IMR-90 (cell line): ENCODE results near the gene KIAA0513. TPM values are rescaled to one million over a fixed set of nuclear protein-coding genes. Genes with fewer than 3 reads are reported as not detected.

Experiments used
- ATAC-seq: fragments of 200-7000 bp; cut with Tn5 transposase; 2 replicates; pipeline ENCODE4 v1.9.1; 2020; ENCODE audit warnings: low read depth, mild to moderate bottlenecking, moderate library complexity
- BruUV-seq: library from RNA; stranded (reverse); fragments of 400-500 nt; replicated peaks from 2 replicates; lab custom pipeline; 2021; lab: Mats Ljungman, UMichigan
- CTCF ChIA-PET: fragments of 300-600 bp; formaldehyde crosslinking; extraction: SDS; loops from one replicate; lab custom pipeline; 2021; ENCODE audit warnings: antibody characterized with exemption; lab: Yijun Ruan, JAX
- POLR2A ChIA-PET: fragments of 300-600 bp; sonication (Branson Sonifier 250); formaldehyde crosslinking; loops from one replicate; lab custom pipeline; 2022; ENCODE audit warnings: antibody characterized with exemption; ENCODE audit not compliant: unreplicated experiment; lab: Charles Lee
- DNase-seq: peaks from one replicate; pipeline ENCODE4 v3.0.0; 2013
- H2AFZ ChIP-seq: replicated peaks from 2 replicates; pipeline ENCODE3; 2013; ENCODE audit warnings: low read length, mild to moderate bottlenecking; ENCODE audit not compliant: poor library complexity
- H2AK5ac ChIP-seq: 2 replicates; pipeline ENCODE4 v1.6.1; 2013; ENCODE audit warnings: low read depth, low read length, inconsistent platforms
- H2AK9ac ChIP-seq: replicated peaks from 2 replicates; pipeline ENCODE3; 2013; ENCODE audit warnings: mild to moderate bottlenecking, low read depth, low read length, moderate library complexity; ENCODE audit not compliant: poor library complexity
- H2BK120ac ChIP-seq: 2 replicates; pipeline ENCODE4 v1.6.1; 2013; ENCODE audit warnings: low read depth, low read length, inconsistent platforms
- H2BK15ac ChIP-seq: 3 replicates; pipeline ENCODE4 v1.6.1; 2013; ENCODE audit warnings: low read depth, low read length, inconsistent platforms
- H2BK20ac ChIP-seq: 2 replicates; pipeline ENCODE4 v1.6.1; 2013; ENCODE audit warnings: low read depth, mild to moderate bottlenecking, inconsistent platforms, low read length, moderate library complexity
- H2BK5ac ChIP-seq: 2 replicates; pipeline ENCODE4 v1.6.1; 2013; ENCODE audit warnings: mild to moderate bottlenecking, low read depth, low read length, inconsistent platforms; ENCODE audit not compliant: poor library complexity, severe bottlenecking
- H3K14ac ChIP-seq: replicated peaks from 2 replicates; pipeline ENCODE4 v1.6.1; 2013; ENCODE audit warnings: low read depth, low read length, inconsistent platforms
- H3K18ac ChIP-seq: 2 replicates; pipeline ENCODE4 v1.6.1; 2013; ENCODE audit warnings: low read depth, low read length, control low read depth
- H3K23ac ChIP-seq: 2 replicates; pipeline ENCODE4 v1.6.1; 2013; ENCODE audit warnings: low read depth, low read length, inconsistent platforms
- H3K27ac ChIP-seq: 2 replicates; pipeline ENCODE4 v1.5.1; 2013; ENCODE audit warnings: mild to moderate bottlenecking, control low read depth, low read length; ENCODE audit not compliant: insufficient read depth
- H3K27me3 ChIP-seq: 2 replicates; pipeline ENCODE4 v1.6.1; 2013; ENCODE audit warnings: low read length; ENCODE audit not compliant: control insufficient read depth, insufficient read depth
- H3K36me3 ChIP-seq: 2 replicates; pipeline ENCODE4 v1.6.1; 2013; ENCODE audit warnings: low read length, mixed read lengths; ENCODE audit not compliant: control insufficient read depth, insufficient read depth
- H3K4ac ChIP-seq: 2 replicates; pipeline ENCODE4 v1.6.1; 2013; ENCODE audit warnings: low read depth, low read length, inconsistent platforms
- H3K4me1 ChIP-seq: 2 replicates; pipeline ENCODE4 v1.6.1; 2013; ENCODE audit warnings: low read length, mixed read lengths; ENCODE audit not compliant: control insufficient read depth, insufficient read depth
- H3K4me2 ChIP-seq: 2 replicates; pipeline ENCODE4 v1.6.1; 2013; ENCODE audit warnings: low read depth, mild to moderate bottlenecking, control low read depth, low read length, moderate library complexity
- H3K4me3 ChIP-seq: 2 replicates; pipeline ENCODE4 v1.5.1; 2013; ENCODE audit warnings: low read depth, mild to moderate bottlenecking, control low read depth, low read length, moderate library complexity; ENCODE audit not compliant: insufficient read depth
- H3K56ac ChIP-seq: 2 replicates; pipeline ENCODE4 v1.6.1; 2013; ENCODE audit warnings: low read length, inconsistent platforms; ENCODE audit not compliant: insufficient read depth; ENCODE audit errors: extremely low read depth
- H3K79me1 ChIP-seq, 2 experiments: 2 replicates each; pipeline ENCODE4 v1.6.1; 2013; ENCODE audit warnings: low read length in 2 of 2, inconsistent platforms in 1 of 2, low read depth in 1 of 2
- H3K9ac ChIP-seq: 2 replicates; pipeline ENCODE4 v1.6.1; 2013; ENCODE audit warnings: low read depth, low read length, control low read depth
- H3K9me1 ChIP-seq: 2 replicates; pipeline ENCODE4 v1.6.1; 2013; ENCODE audit warnings: low read length, inconsistent platforms; ENCODE audit not compliant: insufficient read depth
- H3K9me3 ChIP-seq: 2 replicates; pipeline ENCODE4 v1.6.1; 2013; ENCODE audit warnings: low read length; ENCODE audit not compliant: control insufficient read depth, insufficient read depth
- H4K20me1 ChIP-seq: 2 replicates; pipeline ENCODE4 v1.6.1; 2013; ENCODE audit warnings: low read length, inconsistent platforms; ENCODE audit not compliant: insufficient read depth
- H4K5ac ChIP-seq: 2 replicates; pipeline ENCODE4 v1.6.1; 2013; ENCODE audit warnings: mild to moderate bottlenecking, low read depth, low read length, control low read depth
- H4K8ac ChIP-seq, 2 experiments: 2 replicates each; pipeline ENCODE4 v1.6.1; 2013; ENCODE audit warnings: low read depth in 2 of 2, low read length in 2 of 2, control low read depth in 1 of 2, inconsistent platforms in 1 of 2
- H4K91ac ChIP-seq: 2 replicates; pipeline ENCODE4 v1.6.1; 2013; ENCODE audit warnings: low read depth, low read length, inconsistent platforms; ENCODE audit not compliant: insufficient read depth
- SMC3 ChIP-seq: fragments of 150-350 bp; IDR thresholded peaks from 2 replicates; pipeline ENCODE4 v1.6.1; 2016; ENCODE audit warnings: low read depth, mild to moderate bottlenecking, antibody characterized with exemption, low read length, moderate library complexity
- WGBS, 2 experiments: methylation state at CpG; one replicate each; pipeline versions ENCODE4 v1.1.5 to v1.1.7; 2013; ENCODE audit warnings: missing lambda C conversion rate in 2 of 2; ENCODE audit not compliant: insufficient read length in 1 of 2; ENCODE audit errors: extremely low coverage in 2 of 2; 5-methylcytosine and 5-hydroxymethylcytosine counted together
- dilution Hi-C: fragments of 300-500 bp; cut with HindIII; formaldehyde crosslinking; loops from one replicate; pipeline ENCODE4 v1.14.3; 2018; ENCODE audit warnings: low sequenced_read_pairs; ENCODE audit not compliant: unreplicated experiment
- in situ Hi-C: fragments of 300-500 bp; cut with MboI; formaldehyde crosslinking; loops from 3 replicates; pipeline ENCODE4 v1.14.3; 2019; ENCODE audit warnings: low sequenced_read_pairs, inconsistent platforms, mixed read lengths
- intact Hi-C: fragments of 100-400 bp; cut with micrococcal nuclease; formaldehyde crosslinking; loops from 2 replicates; pipeline ENCODE4 v1.10.0; 2022
- polyA plus RNA-seq, 3 experiments: library from polyadenylated mRNA; depleted of rRNA; stranded (reverse); fragments of >200 nt; gene quantifications; 2 replicates each; pipeline ENCODE4 v1.2.3, GENCODE V29; 2012; ENCODE audit warnings: low replicate concordance in 1 of 3
- total RNA-seq: library from RNA; depleted of rRNA; stranded (reverse); fragments of >200 nt; gene quantifications from 2 replicates; pipeline ENCODE4 v1.2.3, GENCODE V29; 2012
- TF ChIP-seq, protein P1 (sequence below): fragments of 150-350 bp; IDR thresholded peaks from 2 replicates; pipeline ENCODE4 v1.6.1; 2017; ENCODE audit warnings: mild to moderate bottlenecking, antibody characterized with exemption, low read length, low read depth

Gene KIAA0513
- total and polyA plus RNA-seq, 2 of the 4 experiments (the other 2 are of a cell fraction) = 9.5 TPM

- H2AK5ac ChIP-seq = no peak overlapping the region
- in situ Hi-C loops (no loop called here), intact Hi-C loops (no loop called here), dilution Hi-C loops (no loop called here)
- H2AFZ ChIP-seq = no peak overlapping the region
- BruUV-seq = no TSS peak
- no peak overlapping the region for H2BK5ac ChIP-seq
- H3K4me2 ChIP-seq = no peak overlapping the region
- H2AK9ac ChIP-seq = no peak overlapping the region
- no peak overlapping the region for H2BK15ac ChIP-seq
- no peak overlapping the region for H3K27ac ChIP-seq
- H3K4me1 ChIP-seq = peaks cover 2% of the 10 kb centered on the region; the same call in 1 of the 2 replicates
- ATAC-seq (no peak), DNase-seq (peak; percentile 26)
- TF ChIP-seq SMC3 = no peak
- TF ChIP-seq, protein P1, sequence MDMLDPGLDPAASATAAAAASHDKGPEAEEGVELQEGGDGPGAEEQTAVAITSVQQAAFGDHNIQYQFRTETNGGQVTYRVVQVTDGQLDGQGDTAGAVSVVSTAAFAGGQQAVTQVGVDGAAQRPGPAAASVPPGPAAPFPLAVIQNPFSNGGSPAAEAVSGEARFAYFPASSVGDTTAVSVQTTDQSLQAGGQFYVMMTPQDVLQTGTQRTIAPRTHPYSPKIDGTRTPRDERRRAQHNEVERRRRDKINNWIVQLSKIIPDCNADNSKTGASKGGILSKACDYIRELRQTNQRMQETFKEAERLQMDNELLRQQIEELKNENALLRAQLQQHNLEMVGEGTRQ = no peak
- peaks cover 11% of the 10 kb centered on the region for H3K27me3 ChIP-seq
- POLR2A ChIA-PET = no interaction called here
- no peak overlapping the region for H2BK20ac ChIP-seq
- H3K79me1 ChIP-seq = no peaks in the 10 kb centered on the region
- H3K9ac ChIP-seq = no peak overlapping the region
- no peaks in the 10 kb centered on the region for H4K20me1 ChIP-seq
- peaks cover 2% of the 10 kb centered on the region; the same call in 1 of the 2 replicates for H3K36me3 ChIP-seq
- CTCF ChIA-PET = no interaction called here
- no peak overlapping the region for H3K56ac ChIP-seq
- no peak overlapping the region for H3K23ac ChIP-seq
- no peak overlapping the region for H3K4ac ChIP-seq
- H3K9me3 ChIP-seq = no peaks in the 10 kb centered on the region
- no peak overlapping the region for H2BK120ac ChIP-seq
- no peak overlapping the region for H4K5ac ChIP-seq
- H3K9me1 ChIP-seq = no peaks in the 10 kb centered on the region
- no peak overlapping the region for H4K8ac ChIP-seq
- H3K18ac ChIP-seq = no peak overlapping the region
- H4K91ac ChIP-seq = no peak overlapping the region
- no peak overlapping the region for H3K4me3 ChIP-seq
- 69% methylated on average over 8 of the region's 13 CpGs; no CpG with 5 or more reads in 1 of the 2 experiments for WGBS, 2 experiments
- no peak overlapping the region for H3K14ac ChIP-seq
These were observed 62.6 kb downstream of the KIAA0513 start for GRCh38 chr16:85090181-85090580.
